ENCODE measurements around the gene FAM171A2. TPM values are rescaled to one million over a fixed set of nuclear protein-coding genes. Genes with fewer than 3 reads are reported as not detected.

Gene FAM171A2
- total RNA-seq, 1 donor from 2014 or later: 38.6 TPM

- H3K36me3 ChIP-seq (ENCODE audit: control insufficient read depth in 3 of 3, insufficient read depth in 3 of 3, low read length in 3 of 3): no peaks in the 10 kb centered on the region
- peaks cover 24 to 35% (median 31%) of the 10 kb centered on the region in 3 donors for H3K27me3 ChIP-seq (ENCODE audit: control insufficient read depth in 3 of 3, insufficient read depth in 3 of 3, low read length in 3 of 3)
- no peak overlapping the region for H3K9ac ChIP-seq (ENCODE audit: low read depth in 1 of 3, low read length in 3 of 3)
- H3K4me1 ChIP-seq (ENCODE audit: control insufficient read depth in 3 of 3, insufficient read depth in 3 of 3, low read length in 3 of 3): peaks cover 6 to 8% (median 7%) of the 10 kb centered on the region in 3 donors
- no peak overlapping the region for H3K4me3 ChIP-seq (ENCODE audit: low read length in 3 of 3)
- H3K9me3 ChIP-seq (ENCODE audit: control insufficient read depth in 3 of 3, low read length in 3 of 3): no peaks in the 10 kb centered on the region
- no peak overlapping the region for H3K27ac ChIP-seq (ENCODE audit: low read depth, low read length)
Measured at GRCh38 chr17:44309472-44309871, 54.2 kb downstream of the FAM171A2 start.

GRCh38 chr17:44308865-44309264, 54.8 kb downstream of the FAM171A2 start:
- no peak overlapping the region for H3K27ac ChIP-seq (ENCODE audit: low read depth, low read length)
- no peaks in the 10 kb centered on the region for H3K9me3 ChIP-seq (ENCODE audit: control insufficient read depth in 3 of 3, low read length in 3 of 3)
- no peaks in the 10 kb centered on the region for H3K36me3 ChIP-seq (ENCODE audit: control insufficient read depth in 3 of 3, insufficient read depth in 3 of 3, low read length in 3 of 3)
- no peak overlapping the region for H3K9ac ChIP-seq (ENCODE audit: low read depth in 1 of 3, low read length in 3 of 3)
- peaks cover 18 to 29% (median 25%) of the 10 kb centered on the region in 3 donors for H3K27me3 ChIP-seq (ENCODE audit: control insufficient read depth in 3 of 3, insufficient read depth in 3 of 3, low read length in 3 of 3)
- no peak overlapping the region for H3K4me3 ChIP-seq (ENCODE audit: low read length in 3 of 3)
- H3K4me1 ChIP-seq (ENCODE audit: control insufficient read depth in 3 of 3, insufficient read depth in 3 of 3, low read length in 3 of 3): peaks cover 6 to 8% (median 7%) of the 10 kb centered on the region in 3 donors

GRCh38 chr17:44308320-44308818, 55.3 kb downstream of the FAM171A2 start, which contains the start of gene RUNDC3A:
RUNDC3A (plus strand) TSS chr17:44308601; CDS start chr17:44308833, 232 bp downstream.
- H3K36me3 ChIP-seq (ENCODE audit: control insufficient read depth in 3 of 3, insufficient read depth in 3 of 3, low read length in 3 of 3): no peaks in the 10 kb centered on the region
- peaks cover 6 to 8% (median 7%) of the 10 kb centered on the region in 3 donors for H3K4me1 ChIP-seq (ENCODE audit: control insufficient read depth in 3 of 3, insufficient read depth in 3 of 3, low read length in 3 of 3)
- peak within 1 kb of the TSS; percentile 43 to 58 (median 43) for H3K4me3 ChIP-seq (ENCODE audit: low read length in 3 of 3)
- H3K27ac ChIP-seq (ENCODE audit: low read depth, low read length): no peak within 1 kb of the TSS
- H3K27me3 ChIP-seq (ENCODE audit: control insufficient read depth in 3 of 3, insufficient read depth in 3 of 3, low read length in 3 of 3): peaks cover 15 to 25% (median 23%) of the 10 kb centered on the region in 3 donors
- H3K9ac ChIP-seq (ENCODE audit: low read depth in 1 of 3, low read length in 3 of 3): no peak within 1 kb of the TSS
- no peaks in the 10 kb centered on the region for H3K9me3 ChIP-seq (ENCODE audit: control insufficient read depth in 3 of 3, low read length in 3 of 3)

- no peaks in the 10 kb centered on the region for H3K36me3 ChIP-seq (ENCODE audit: control insufficient read depth in 3 of 3, insufficient read depth in 3 of 3, low read length in 3 of 3)
- H3K4me3 ChIP-seq (ENCODE audit: low read length in 3 of 3): peak overlapping the region in 2 of 3 donors; percentile 29 to 43
- peaks cover 6 to 8% (median 7%) of the 10 kb centered on the region in 3 donors for H3K4me1 ChIP-seq (ENCODE audit: control insufficient read depth in 3 of 3, insufficient read depth in 3 of 3, low read length in 3 of 3)
- no peak overlapping the region for H3K9ac ChIP-seq (ENCODE audit: low read depth in 1 of 3, low read length in 3 of 3)
- H3K27me3 ChIP-seq (ENCODE audit: control insufficient read depth in 3 of 3, insufficient read depth in 3 of 3, low read length in 3 of 3): peaks cover 9 to 18% (median 17%) of the 10 kb centered on the region in 3 donors
- H3K27ac ChIP-seq (ENCODE audit: low read depth, low read length): no peak overlapping the region
- no peaks in the 10 kb centered on the region for H3K9me3 ChIP-seq (ENCODE audit: control insufficient read depth in 3 of 3, low read length in 3 of 3)
Measured at GRCh38 chr17:44307387-44308186, 56.1 kb downstream of the FAM171A2 start.

GRCh38 chr17:44304651-44305050, 59.0 kb downstream of the FAM171A2 start:
- peaks cover 6 to 8% (median 7%) of the 10 kb centered on the region in 3 donors for H3K4me1 ChIP-seq (ENCODE audit: control insufficient read depth in 3 of 3, insufficient read depth in 3 of 3, low read length in 3 of 3)
- peaks cover 9 to 14% (median 12%) of the 10 kb centered on the region in 3 donors for H3K27me3 ChIP-seq (ENCODE audit: control insufficient read depth in 3 of 3, insufficient read depth in 3 of 3, low read length in 3 of 3)
- H3K9ac ChIP-seq (ENCODE audit: low read depth in 1 of 3, low read length in 3 of 3): no peak overlapping the region
- H3K9me3 ChIP-seq (ENCODE audit: control insufficient read depth in 3 of 3, low read length in 3 of 3): no peaks in the 10 kb centered on the region
- no peak overlapping the region for H3K27ac ChIP-seq (ENCODE audit: low read depth, low read length)
- no peak overlapping the region for H3K4me3 ChIP-seq (ENCODE audit: low read length in 3 of 3)
- H3K36me3 ChIP-seq (ENCODE audit: control insufficient read depth in 3 of 3, insufficient read depth in 3 of 3, low read length in 3 of 3): no peaks in the 10 kb centered on the region

Small RNA genes lying within 50 kb of the gene (small RNA-seq; reads per million reads assigned to genes)
- gene RF00012 (not detected), gene RN7SL258P (not detected), gene RNU6-453P (not detected)

Other genes with a start within 250 kb of the FAM171A2 start
- 44.4 TPM for gene HDAC5, start 240.2 kb downstream of the FAM171A2 start, total RNA-seq
- 1.0 TPM for gene HROB, start 221.9 kb downstream of the FAM171A2 start, total RNA-seq
- 4.7 TPM for gene ASB16, start 193.1 kb downstream of the FAM171A2 start, total RNA-seq
- gene TMUB2, start 176.9 kb downstream of the FAM171A2 start, total RNA-seq: 24.0 TPM
- gene ATXN7L3, start 164.0 kb downstream of the FAM171A2 start, total RNA-seq: 21.4 TPM
- gene UBTF, start 144.2 kb downstream of the FAM171A2 start, total RNA-seq: 51.7 TPM
- 47.0 TPM for gene SLC4A1, start 95.7 kb downstream of the FAM171A2 start, total RNA-seq
- gene RUNDC3A, start 55.3 kb downstream of the FAM171A2 start, total RNA-seq: 6.8 TPM
- 65.2 TPM for gene SLC25A39, start 39.0 kb downstream of the FAM171A2 start, total RNA-seq
- gene GRN, start 18.6 kb downstream of the FAM171A2 start, total RNA-seq: 270 TPM
- 2.6 TPM for gene ITGA2B, start 25.8 kb upstream of the FAM171A2 start, total RNA-seq
- 25.1 TPM for gene GPATCH8, start 139.6 kb upstream of the FAM171A2 start, total RNA-seq
- 8.9 TPM for gene FZD2, start 193.6 kb upstream of the FAM171A2 start, total RNA-seq

Measured in skeletal muscle tissue (tissue), 5 donors.